22Rv1 (cell line): ENCODE results near the gene ZFP82.

ENCODE experiments used
- H3K27ac ChIP-seq: fragments of 450-650 bp; 2 replicates; pipeline ENCODE4 v1.5.1; 2017
- ZFX ChIP-seq: fragments of 450-650 bp; IDR thresholded peaks from 2 replicates; pipeline ENCODE4 v1.6.1; 2017; ENCODE audit warnings: antibody characterized with exemption, borderline replicate concordance
- TF ChIP-seq, protein P1 (sequence below): fragments of 450-650 bp; IDR thresholded peaks from 2 replicates; pipeline ENCODE4 v1.5.1; 2017; ENCODE audit warnings: mild to moderate bottlenecking

The ZFP82 gene

DNA sequence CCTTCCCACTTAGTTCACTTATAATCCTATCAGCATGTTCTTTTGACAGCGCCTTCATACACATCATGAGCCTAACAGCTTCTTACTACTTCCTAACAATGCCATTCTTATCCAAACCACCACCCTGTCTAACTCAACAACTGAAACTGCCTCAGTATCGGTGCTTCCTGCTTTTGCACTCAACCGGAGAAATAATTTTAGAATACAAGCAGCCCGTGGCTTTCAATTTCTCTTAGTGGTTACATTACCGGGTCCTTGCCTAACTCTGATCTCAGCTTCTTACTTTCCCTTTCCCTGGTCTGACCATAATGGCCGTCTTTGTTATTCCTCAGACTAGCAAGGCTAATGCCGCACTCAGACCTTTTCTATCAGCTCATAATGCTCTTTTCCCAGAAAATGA, 17.0 kb downstream of the ZFP82 start:
- H3K27ac ChIP-seq, result no peak overlapping the region
- TF ChIP-seq ZFX, result no peak
- TF ChIP-seq, protein P1, sequence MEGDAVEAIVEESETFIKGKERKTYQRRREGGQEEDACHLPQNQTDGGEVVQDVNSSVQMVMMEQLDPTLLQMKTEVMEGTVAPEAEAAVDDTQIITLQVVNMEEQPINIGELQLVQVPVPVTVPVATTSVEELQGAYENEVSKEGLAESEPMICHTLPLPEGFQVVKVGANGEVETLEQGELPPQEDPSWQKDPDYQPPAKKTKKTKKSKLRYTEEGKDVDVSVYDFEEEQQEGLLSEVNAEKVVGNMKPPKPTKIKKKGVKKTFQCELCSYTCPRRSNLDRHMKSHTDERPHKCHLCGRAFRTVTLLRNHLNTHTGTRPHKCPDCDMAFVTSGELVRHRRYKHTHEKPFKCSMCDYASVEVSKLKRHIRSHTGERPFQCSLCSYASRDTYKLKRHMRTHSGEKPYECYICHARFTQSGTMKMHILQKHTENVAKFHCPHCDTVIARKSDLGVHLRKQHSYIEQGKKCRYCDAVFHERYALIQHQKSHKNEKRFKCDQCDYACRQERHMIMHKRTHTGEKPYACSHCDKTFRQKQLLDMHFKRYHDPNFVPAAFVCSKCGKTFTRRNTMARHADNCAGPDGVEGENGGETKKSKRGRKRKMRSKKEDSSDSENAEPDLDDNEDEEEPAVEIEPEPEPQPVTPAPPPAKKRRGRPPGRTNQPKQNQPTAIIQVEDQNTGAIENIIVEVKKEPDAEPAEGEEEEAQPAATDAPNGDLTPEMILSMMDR, result no peak

DNA sequence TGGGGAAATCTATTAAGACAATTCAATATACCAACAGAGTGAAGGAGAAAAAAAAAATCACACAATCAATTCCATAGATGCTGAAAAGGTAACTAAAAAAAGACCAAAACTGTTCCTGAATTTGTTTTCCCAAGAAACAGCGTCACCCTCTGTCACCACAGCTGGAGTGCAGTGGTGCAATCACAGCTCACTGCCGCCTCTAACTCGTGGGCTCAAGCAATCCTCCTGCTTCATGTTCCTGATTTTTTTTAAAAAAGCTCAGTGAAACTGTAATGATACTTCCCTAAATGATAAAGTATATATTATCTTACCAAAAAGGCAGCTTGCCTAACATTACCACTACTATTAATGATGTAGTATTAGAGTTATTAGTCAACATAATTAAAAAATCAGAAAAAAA, 19.9 kb downstream of the ZFP82 start:
- TF ChIP-seq, protein P1, result no peak
- no peak for TF ChIP-seq ZFX
- H3K27ac ChIP-seq, result no peak overlapping the region

DNA sequence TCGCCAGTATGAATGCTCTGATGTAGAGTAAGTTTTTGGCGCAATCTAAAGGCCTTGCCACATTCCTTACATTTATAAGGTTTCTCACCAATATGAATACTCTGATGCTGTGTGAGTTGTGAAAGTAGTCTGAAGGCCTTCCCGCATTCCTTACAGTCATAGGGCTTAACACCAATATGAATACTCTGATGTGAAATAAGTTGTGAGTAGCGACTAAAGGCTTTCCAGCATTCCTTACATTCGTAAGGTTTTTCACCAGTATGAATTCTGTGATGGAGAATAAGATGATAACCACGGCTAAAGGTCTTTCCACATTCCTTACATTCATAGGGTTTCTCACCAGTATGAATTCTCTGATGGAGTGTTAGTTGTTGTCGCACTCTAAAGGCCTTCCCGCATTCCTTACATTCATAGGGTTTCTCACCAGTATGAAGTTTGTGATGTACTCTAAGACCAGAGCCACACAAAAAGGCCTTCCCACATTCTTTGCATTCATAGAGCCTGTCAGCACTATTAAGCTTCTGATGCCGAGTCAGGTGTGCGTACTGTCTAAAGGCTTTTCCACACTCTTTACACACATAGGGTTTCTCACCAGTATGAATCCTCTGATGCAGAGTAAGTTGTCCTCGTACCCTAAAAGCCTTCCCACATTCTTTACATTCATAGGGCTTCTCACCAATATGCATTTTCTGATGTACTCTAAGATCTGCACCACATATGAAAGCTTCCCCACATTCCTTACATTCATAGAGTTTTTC, 25.3 kb downstream of the ZFP82 start:
- H3K27ac ChIP-seq, result no peak overlapping the region
- no peak for TF ChIP-seq ZFX
- TF ChIP-seq, protein P1, result no peak

DNA sequence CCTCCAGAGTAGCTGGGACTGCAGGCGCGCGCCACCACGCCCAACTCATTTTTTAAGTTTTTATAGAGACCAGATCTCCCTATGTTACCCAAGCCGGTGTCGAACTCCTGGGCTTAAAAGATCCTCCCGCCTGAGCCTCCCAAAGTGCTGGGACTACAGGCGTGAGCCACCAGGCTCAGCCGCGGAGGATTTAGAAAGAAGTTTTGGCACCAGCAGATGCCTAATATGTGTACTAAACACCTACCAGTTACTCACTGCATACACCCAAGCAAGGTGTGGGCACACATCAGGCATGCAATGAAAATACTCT, 39.0 kb downstream of the ZFP82 start:
- TF ChIP-seq, protein P1, result no peak
- no peak for TF ChIP-seq ZFX
- H3K27ac ChIP-seq, result peak overlapping the region; percentile 71

DNA sequence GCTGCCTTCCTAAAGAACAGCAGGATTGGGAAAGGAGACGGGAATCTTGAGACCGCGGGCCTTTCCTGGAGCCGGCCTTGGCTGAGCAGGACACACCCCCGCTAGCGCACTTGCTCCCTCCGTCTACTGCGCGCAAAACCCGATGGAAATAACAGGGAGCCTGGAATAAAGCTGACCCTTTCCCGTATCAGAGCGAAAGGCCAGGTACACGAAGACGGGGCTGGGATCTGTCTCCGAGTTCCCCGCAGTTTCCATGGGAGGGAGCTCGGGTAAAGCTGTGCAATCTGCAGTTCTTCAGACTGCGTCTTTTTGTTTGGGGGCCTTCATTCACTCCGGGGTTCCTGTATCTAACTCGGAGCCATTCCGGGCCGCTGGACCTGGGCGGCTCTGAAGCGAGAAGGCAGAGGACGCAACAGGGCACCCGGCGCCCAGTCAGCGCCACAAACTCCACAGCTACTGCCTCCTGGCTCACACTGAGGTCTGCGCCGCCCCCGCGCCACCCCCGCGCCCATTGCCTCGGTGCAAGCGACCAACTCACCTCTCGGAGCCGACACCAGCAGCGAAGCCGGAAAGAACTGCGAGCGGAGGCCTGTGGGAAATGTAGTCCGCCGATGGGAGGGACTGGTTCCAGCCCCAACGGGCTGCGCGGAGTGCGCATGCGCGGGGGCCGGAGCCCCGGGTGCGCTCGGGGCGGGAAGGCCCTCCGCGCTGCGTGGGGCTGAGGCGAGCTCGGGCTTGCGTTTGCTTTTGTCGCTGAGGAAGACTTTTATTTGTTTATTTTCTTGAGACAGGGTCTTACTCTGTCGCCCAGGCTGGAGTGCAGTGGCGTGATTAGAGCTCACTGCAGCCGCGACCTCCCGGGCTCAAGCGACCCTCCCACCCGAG, 39.6 kb downstream of the ZFP82 start, which contains the start of gene ZFP14:
ZFP14 (minus strand) TSS at position 577 of the 885 bp plus-strand sequence. CDS start 11,309 bp downstream, outside the sequence.
- TF ChIP-seq ZFX, result no peak
- TF ChIP-seq, protein P1, result peak; percentile 25; the same call in 1 of the 2 replicates
- H3K27ac ChIP-seq, result peak within 1 kb of the TSS; percentile 71

DNA sequence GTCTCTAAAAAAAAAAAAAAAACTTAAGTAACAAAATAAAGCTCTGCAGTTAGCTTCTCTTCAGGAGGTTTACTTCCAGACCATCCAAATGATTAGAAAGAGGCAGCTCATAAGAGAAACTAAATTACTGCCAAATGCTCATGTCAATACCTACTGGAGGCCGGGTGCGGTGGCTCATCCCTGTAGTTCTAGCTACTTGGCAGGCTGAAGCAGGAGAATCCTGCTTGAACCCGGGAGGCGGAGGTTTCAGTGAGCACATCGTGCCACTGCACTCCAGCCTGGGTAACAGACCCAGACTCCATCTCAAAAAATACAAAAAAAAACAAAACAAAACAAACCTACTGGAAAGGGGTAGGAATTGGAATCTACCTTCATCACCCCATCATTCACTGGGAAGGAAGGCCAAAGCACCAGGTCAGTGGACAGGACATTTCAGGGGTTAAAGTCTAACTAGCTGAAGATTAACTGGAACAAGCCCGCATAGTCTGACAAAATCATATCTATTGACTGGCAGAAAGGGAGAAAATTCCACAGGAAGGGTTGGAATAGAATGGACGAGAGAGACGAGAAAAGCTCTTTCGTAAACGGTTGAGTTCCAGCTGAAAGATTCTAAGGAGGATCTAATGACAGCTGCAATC, 40.8 kb downstream of the ZFP82 start:
- TF ChIP-seq, protein P1, result no peak
- no peak for TF ChIP-seq ZFX
- no peak overlapping the region for H3K27ac ChIP-seq
